Aorta (tissue), 5 donors: ENCODE results near the gene LRP1B. TPM values are rescaled to one million over a fixed set of nuclear protein-coding genes. Genes with fewer than 3 reads are reported as not detected.
A peak's percentile ranks its signal among the peaks of the same experiment; 100 is the strongest.

ENCODE experiments used
- ATAC-seq: fragments of 200-7000 bp; cut with Tn5 transposase; one replicate; pipeline ENCODE4 v1.9.1; 2022; ENCODE audit warnings: moderate library complexity; ENCODE audit not compliant: low FRiP score
- DNase-seq, 2 donors: peaks; one replicate each; pipeline ENCODE4 v3.0.0-alpha.2; 2020
- H3K27ac ChIP-seq, 2 donors: one replicate each; pipeline ENCODE4 v1.5.1; 2013; ENCODE audit warnings: low read length in 2 of 2, mild to moderate bottlenecking in 2 of 2, moderate library complexity in 2 of 2, control low read depth in 1 of 2, inconsistent platforms in 1 of 2, low read depth in 1 of 2
- H3K27me3 ChIP-seq, 2 donors: one replicate each; pipeline ENCODE4 v1.6.1; 2013; ENCODE audit warnings: control low read depth in 1 of 2, low read length in 1 of 2, mild to moderate bottlenecking in 1 of 2, moderate library complexity in 1 of 2; ENCODE audit not compliant: insufficient read depth in 2 of 2, control insufficient read depth in 1 of 2
- H3K36me3 ChIP-seq, 2 donors: one replicate each; pipeline ENCODE4 v1.6.1; 2013; ENCODE audit warnings: control low read depth in 1 of 2, low read length in 1 of 2, mild to moderate bottlenecking in 1 of 2; ENCODE audit not compliant: insufficient read depth in 2 of 2, control insufficient read depth in 1 of 2
- H3K4me1 ChIP-seq, 2 donors: one replicate each; pipeline ENCODE4 v1.6.1; 2013; ENCODE audit warnings: low read length in 2 of 2, control low read depth in 1 of 2, mild to moderate bottlenecking in 1 of 2, moderate library complexity in 1 of 2; ENCODE audit not compliant: insufficient read depth in 2 of 2, control insufficient read depth in 1 of 2
- H3K4me3 ChIP-seq, 2 donors: one replicate each; pipeline ENCODE4 v1.5.1; 2013; ENCODE audit warnings: low read length in 2 of 2, control low read depth in 1 of 2, mild to moderate bottlenecking in 1 of 2
- H3K9me3 ChIP-seq: one replicate; pipeline ENCODE4 v1.6.1; 2013; ENCODE audit warnings: mild to moderate bottlenecking, low read length; ENCODE audit not compliant: control insufficient read depth
- WGBS, 2 donors: extraction: QIAGEN DNeasy Blood & Tissue Kit; methylation state at CpG; one replicate each; pipeline ENCODE4 v1.1.7; 2013; 5-methylcytosine and 5-hydroxymethylcytosine counted together
- intact Hi-C, 2 donors: fragments of 100-400 bp; cut with DNase I; formaldehyde crosslinking; loops; one replicate each; pipeline versions ENCODE4 v1.14.2 to v1.15.0; 2022
- polyA plus RNA-seq, 2 donors: library from polyadenylated mRNA; stranded (reverse); fragments of 200-250 nt; gene quantifications; one replicate each; pipeline ENCODE4 v1.2.3, GENCODE V29; 2013
- total RNA-seq, 2 donors: library from RNA; stranded (reverse); fragmentation: NEBNext Ultra II Directional; extraction: Animal tissue kit (Norgen Biotek cat#: 25700); gene quantifications; one replicate each; pipeline ENCODE4 v1.2.1, GENCODE V29; 2021
- donor health status: healthy with polysubstance abuse.
- donor health status: Bipolar disorder and iron deficiency.
- donor health status: DM: no; HTN: no; CAD: no.
- donor health status: DM: no; HTN: no; CAD: no.
- donor health status: DM: yes; HTN: yes; CAD: no.

The LRP1B gene
- total and polyA plus RNA-seq, 4 donors, result 0.33 to 0.94 TPM; not detected in 2

DNA sequence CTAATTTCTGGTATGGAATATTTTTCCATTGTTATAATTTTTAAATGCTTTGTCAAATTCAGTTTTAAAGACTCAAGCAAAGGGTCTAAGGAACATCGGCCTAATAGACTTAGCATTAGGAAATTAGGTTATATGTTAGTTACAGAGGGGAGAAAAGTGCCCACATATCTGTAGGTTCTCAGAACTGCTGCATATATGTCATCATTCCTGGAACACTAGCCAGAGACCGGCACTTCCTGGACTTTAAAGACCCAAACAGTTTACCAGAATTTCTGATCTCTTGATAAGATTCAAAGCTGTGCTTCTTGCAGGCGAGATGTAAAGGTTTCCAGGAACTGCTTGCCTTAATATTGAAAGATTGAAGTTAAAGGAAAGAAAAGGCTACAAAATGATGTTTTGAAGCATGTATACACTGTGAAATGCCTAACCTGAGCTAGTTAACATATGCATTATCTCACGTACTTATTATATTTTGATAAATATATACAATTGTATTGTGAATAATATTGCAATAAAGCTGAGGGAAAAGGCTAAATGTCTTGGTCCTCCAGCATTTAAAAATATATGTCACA lies 993.6 kb downstream of the LRP1B start:
- Histone ChIP-seq H3K4me1 (no peaks in the 10 kb centered on the region), H3K36me3 (no peaks in the 10 kb centered on the region), H3K4me3 (no peak overlapping the region), H3K9me3 (no peaks in the 10 kb centered on the region), H3K27me3 (no peaks in the 10 kb centered on the region), H3K27ac (no peak overlapping the region)
- intact Hi-C loops, result no loop called here
- DNase-seq, result no peak
- 59% methylated on average over 4 of the region's 4 CpGs for WGBS, 2 donors
- no peak for ATAC-seq

- DNase-seq (no peak), ATAC-seq (no peak)
- Histone ChIP-seq H3K9me3 (no peaks in the 10 kb centered on the region), H3K27ac (no peak overlapping the region), H3K27me3 (no peaks in the 10 kb centered on the region), H3K36me3 (no peaks in the 10 kb centered on the region), H3K4me1 (no peaks in the 10 kb centered on the region), H3K4me3 (no peak overlapping the region)
- intact Hi-C loops, result no loop called here
- WGBS, 2 donors, result 91 to 93% methylated on average over 4 of the region's 4 CpGs
Measured at GRCh38 chr2:141133883-141134282, 996.9 kb downstream of the LRP1B start.

DNA sequence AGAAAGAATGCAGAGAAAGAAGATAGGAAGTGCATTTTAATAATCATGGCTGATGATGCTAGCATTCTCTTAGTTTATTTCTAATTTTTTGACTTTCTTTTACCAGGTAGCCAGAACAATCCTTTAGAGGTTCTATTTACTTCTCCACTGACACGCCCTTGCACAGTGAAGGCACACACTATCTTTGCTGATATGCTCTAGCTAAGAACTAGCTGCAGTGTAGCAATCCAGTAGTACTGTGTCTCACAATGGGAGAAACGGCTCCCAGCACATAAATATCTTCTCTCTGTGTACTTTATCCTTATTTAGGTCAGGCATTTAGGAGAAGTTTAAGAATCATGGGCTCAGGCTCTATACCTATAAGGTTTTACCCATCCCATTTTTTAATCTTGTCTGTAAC lies 1005.4 kb downstream of the LRP1B start:
- no peaks in the 10 kb centered on the region for H3K36me3 ChIP-seq
- ATAC-seq (peak; percentile 36), DNase-seq (no peak)
- intact Hi-C loops, result no loop called here
- no peaks in the 10 kb centered on the region for H3K27me3 ChIP-seq
- no peaks in the 10 kb centered on the region for H3K9me3 ChIP-seq
- H3K27ac ChIP-seq, result no peak overlapping the region
- 52 to 57% methylated on average over 2 of the region's 2 CpGs for WGBS, 2 donors
- H3K4me1 ChIP-seq, result no peaks in the 10 kb centered on the region
- H3K4me3 ChIP-seq, result no peak overlapping the region

DNA sequence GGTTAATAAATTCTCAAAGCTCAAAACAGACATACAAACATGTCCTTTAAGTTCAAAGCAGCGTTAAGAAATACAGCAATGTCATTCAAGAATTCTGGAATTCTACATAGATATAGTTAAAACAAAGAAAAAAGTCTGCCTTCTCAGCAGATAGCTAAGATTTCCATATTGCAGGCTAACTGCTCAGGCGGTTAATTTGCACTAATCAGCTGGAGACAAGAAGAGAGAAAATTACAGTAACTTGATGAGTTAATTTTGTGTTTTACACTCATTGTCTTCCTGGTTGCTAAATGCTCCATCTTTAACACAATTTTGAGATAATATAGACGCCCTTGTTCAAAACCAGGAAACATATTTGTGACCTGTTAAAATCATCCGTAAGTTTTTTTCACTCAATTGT lies 1012.0 kb downstream of the LRP1B start:
- H3K36me3 ChIP-seq, result no peaks in the 10 kb centered on the region
- no peak for DNase-seq
- intact Hi-C loops, result no loop called here
- 81 to 82% methylated on average over 4 of the region's 4 CpGs for WGBS, 2 donors
- H3K9me3 ChIP-seq, result no peaks in the 10 kb centered on the region
- H3K4me1 ChIP-seq, result no peaks in the 10 kb centered on the region
- no peak overlapping the region for H3K4me3 ChIP-seq
- no peaks in the 10 kb centered on the region for H3K27me3 ChIP-seq
- no peak for ATAC-seq
- no peak overlapping the region for H3K27ac ChIP-seq

DNA sequence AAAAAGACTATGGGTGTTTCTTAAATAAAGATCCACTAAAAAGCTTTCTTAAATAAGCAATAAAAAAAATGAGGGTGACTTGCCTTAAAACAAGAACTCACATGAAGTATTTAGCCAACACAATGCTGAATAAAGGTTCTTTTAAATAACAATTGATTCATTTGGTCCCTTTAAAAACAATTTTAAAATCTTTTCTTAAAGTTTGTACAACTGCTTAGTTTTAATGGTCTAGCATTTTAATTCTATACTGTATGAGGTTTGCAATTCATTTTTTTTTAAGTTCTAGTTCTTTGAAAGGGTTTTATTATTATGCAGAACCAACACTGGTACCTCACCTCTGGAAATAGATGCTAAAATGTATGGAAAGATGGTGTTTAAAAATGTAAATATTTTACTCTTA lies 1017.5 kb downstream of the LRP1B start:
- DNase-seq (no peak), ATAC-seq (no peak)
- Histone ChIP-seq H3K27me3 (no peaks in the 10 kb centered on the region), H3K36me3 (no peaks in the 10 kb centered on the region), H3K27ac (no peak overlapping the region), H3K9me3 (no peaks in the 10 kb centered on the region), H3K4me1 (no peaks in the 10 kb centered on the region), H3K4me3 (no peak overlapping the region)
- intact Hi-C loops, result no loop called here

GRCh38 chr2:141109633-141110032 lies 1021.2 kb downstream of the LRP1B start:
- DNase-seq, result no peak
- H3K36me3 ChIP-seq, result no peaks in the 10 kb centered on the region
- no peaks in the 10 kb centered on the region for H3K4me1 ChIP-seq
- intact Hi-C loops, result no loop called here
- no peak overlapping the region for H3K4me3 ChIP-seq
- no peaks in the 10 kb centered on the region for H3K9me3 ChIP-seq
- H3K27me3 ChIP-seq, result no peaks in the 10 kb centered on the region
- H3K27ac ChIP-seq, result no peak overlapping the region
- ATAC-seq, result no peak

GRCh38 chr2:141105763-141106162 lies 1025.1 kb downstream of the LRP1B start:
- intact Hi-C loops, result no loop called here
- H3K4me3 ChIP-seq, result no peak overlapping the region
- H3K27ac ChIP-seq, result no peak overlapping the region
- no peaks in the 10 kb centered on the region for H3K4me1 ChIP-seq
- no peaks in the 10 kb centered on the region for H3K9me3 ChIP-seq
- ATAC-seq, result no peak
- no peaks in the 10 kb centered on the region for H3K36me3 ChIP-seq
- no peaks in the 10 kb centered on the region for H3K27me3 ChIP-seq
- DNase-seq, result no peak

- Histone ChIP-seq H3K27ac (no peak overlapping the region), H3K4me3 (no peak overlapping the region), H3K27me3 (no peaks in the 10 kb centered on the region), H3K9me3 (no peaks in the 10 kb centered on the region), H3K36me3 (no peaks in the 10 kb centered on the region), H3K4me1 (no peaks in the 10 kb centered on the region)
- 47 to 98% methylated on average over 1 of the region's 1 CpG for WGBS, 2 donors
- no peak for ATAC-seq
- DNase-seq, result no peak
- intact Hi-C loops, result no loop called here
Measured at GRCh38 chr2:141103216-141103615, 1027.6 kb downstream of the LRP1B start.

DNA sequence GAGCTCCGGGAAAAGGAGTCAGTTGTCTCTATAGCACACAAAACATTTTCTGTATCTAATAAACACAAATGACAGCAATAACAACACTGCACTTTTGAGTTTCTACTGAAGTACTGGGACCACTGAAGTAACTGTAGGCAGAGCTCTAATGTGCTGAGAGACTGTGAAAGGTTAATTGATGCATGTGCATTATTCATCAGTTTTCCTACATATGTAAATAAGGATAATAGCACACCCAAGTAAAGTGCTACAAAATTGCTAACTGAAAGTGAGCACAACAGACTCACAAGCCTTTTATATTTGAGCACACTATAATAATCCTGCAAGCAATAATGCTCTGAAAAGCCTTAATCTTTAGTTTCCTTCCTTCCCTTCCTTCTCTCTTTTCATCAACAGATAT lies 1051.6 kb downstream of the LRP1B start:
- WGBS, 2 donors, result 85% methylated on average over 1 of the region's 1 CpG
- no peak overlapping the region for H3K27ac ChIP-seq
- H3K36me3 ChIP-seq, result no peaks in the 10 kb centered on the region
- no peaks in the 10 kb centered on the region for H3K9me3 ChIP-seq
- no peak for DNase-seq
- intact Hi-C loops, result no loop called here
- H3K4me1 ChIP-seq, result no peaks in the 10 kb centered on the region
- H3K27me3 ChIP-seq, result no peaks in the 10 kb centered on the region
- no peak overlapping the region for H3K4me3 ChIP-seq
- ATAC-seq, result no peak
